WTC11 (cell line): ENCODE data around the gene IQCF5. TPM values are rescaled to one million over a fixed set of nuclear protein-coding genes. Genes with fewer than 3 reads are reported as not detected.

Experiments
- ATAC-seq: fragments of 200-7000 bp; cut with Tn5 transposase; 2 replicates; pipeline ENCODE4 v1.10.0; 2021; ENCODE audit warnings: mild to moderate bottlenecking, moderate library complexity
- CTCF ChIA-PET: fragments of 300-600 bp; sonication (Branson Sonifier 250); formaldehyde crosslinking; loops from one replicate; lab custom pipeline; 2021; ENCODE audit warnings: antibody characterized with exemption; lab: Charles Lee
- POLR2A ChIA-PET: fragments of 350-600 bp; sonication (Branson Sonifier 250); formaldehyde crosslinking; loops from one replicate; lab custom pipeline; 2021; ENCODE audit warnings: antibody characterized with exemption; lab: Charles Lee
- DNase-seq: peaks from one replicate; pipeline ENCODE4 v3.0.0; 2021; ENCODE audit warnings: low spot score
- H3K27ac Mint-ChIP-seq: 2 replicates; pipeline ENCODE4 v1.8.0; 2021; ENCODE audit warnings: mixed read lengths
- H3K27me3 Mint-ChIP-seq: 2 replicates; pipeline ENCODE4 v1.8.0; 2021; ENCODE audit warnings: low read depth, mild to moderate bottlenecking, moderate library complexity, mixed read lengths
- H3K36me3 Mint-ChIP-seq: 2 replicates; pipeline ENCODE4 v1.8.0; 2021; ENCODE audit warnings: mixed read lengths
- H3K4me1 Mint-ChIP-seq: 2 replicates; pipeline ENCODE4 v1.8.0; 2022; ENCODE audit warnings: mixed read lengths
- H3K4me3 Mint-ChIP-seq: 2 replicates; pipeline ENCODE4 v1.8.0; 2021; ENCODE audit warnings: mild to moderate bottlenecking, moderate library complexity, mixed read lengths
- H3K9me3 Mint-ChIP-seq: 2 replicates; pipeline ENCODE4 v1.8.0; 2021; ENCODE audit warnings: mixed read lengths
- FOXP1 ChIP-seq: sonication (generic); formaldehyde crosslinking; IDR thresholded peaks from 2 replicates; pipeline ENCODE4 v1.8.0; 2022; ENCODE audit warnings: missing genetic modification reagents, mild to moderate bottlenecking, moderate library complexity, borderline replicate concordance
- GRHL2 ChIP-seq: fragments of 250-450 bp; sonication (Bioruptor Pico); IDR thresholded peaks from 2 replicates; pipeline ENCODE4 v1.8.0; 2022; ENCODE audit warnings: mild to moderate bottlenecking, moderate library complexity; ENCODE audit not compliant: insufficient replicate concordance, severe bottlenecking
- NFE2L1 ChIP-seq: sonication (generic); formaldehyde crosslinking; IDR thresholded peaks from 2 replicates; pipeline ENCODE4 v1.8.1; 2023; ENCODE audit warnings: missing genetic modification reagents
- NR3C1 ChIP-seq: sonication (generic); formaldehyde crosslinking; conservative IDR thresholded peaks from 2 replicates; pipeline ENCODE4 v1.8.1; 2023; ENCODE audit warnings: low read depth, mild to moderate bottlenecking, missing genetic modification reagents
- OVOL2 ChIP-seq: fragments of 250-450 bp; sonication (Bioruptor Pico); IDR thresholded peaks from 2 replicates; pipeline ENCODE4 v1.9.0; 2021; ENCODE audit warnings: mild to moderate bottlenecking, borderline replicate concordance
- RELA ChIP-seq: sonication (generic); formaldehyde crosslinking; IDR thresholded peaks from 2 replicates; pipeline ENCODE4 v1.8.1; 2022; ENCODE audit warnings: missing genetic modification reagents, mild to moderate bottlenecking, borderline replicate concordance
- USF2 ChIP-seq: sonication (generic); formaldehyde crosslinking; IDR thresholded peaks from 2 replicates; pipeline ENCODE4 v1.8.1; 2023; ENCODE audit warnings: mild to moderate bottlenecking, missing genetic modification reagents, moderate library complexity
- ZNF138 ChIP-seq: sonication (generic); formaldehyde crosslinking; conservative IDR thresholded peaks from 2 replicates; pipeline ENCODE4 v1.8.1; 2022; ENCODE audit warnings: mild to moderate bottlenecking, moderate library complexity, missing genetic modification reagents
- ZNF671 ChIP-seq: fragments of 250-450 bp; sonication (Bioruptor Pico); IDR thresholded peaks from 2 replicates; pipeline ENCODE4 v1.8.0; 2021; ENCODE audit warnings: mild to moderate bottlenecking
- total RNA-seq: library from RNA; stranded (reverse); gene quantifications from 3 replicates; pipeline ENCODE4 v1.2.3, GENCODE V29; 2021
- TF ChIP-seq, protein P1 (sequence below): sonication (generic); formaldehyde crosslinking; IDR thresholded peaks from 2 replicates; pipeline ENCODE4 v1.8.1; 2022; ENCODE audit warnings: mild to moderate bottlenecking, missing genetic modification reagents, moderate library complexity, borderline replicate concordance
- TF ChIP-seq, protein P2 (sequence below): sonication (generic); formaldehyde crosslinking; IDR thresholded peaks from 2 replicates; pipeline ENCODE4 v1.8.1; 2022; ENCODE audit warnings: mild to moderate bottlenecking, moderate library complexity, missing genetic modification reagents
- TF ChIP-seq, protein P3 (sequence below): sonication (generic); formaldehyde crosslinking; IDR thresholded peaks from 2 replicates; pipeline ENCODE4 v1.8.0; 2023; ENCODE audit warnings: mild to moderate bottlenecking, missing genetic modification reagents
- TF ChIP-seq, protein P4 (sequence below): sonication (generic); formaldehyde crosslinking; IDR thresholded peaks from 2 replicates; pipeline ENCODE4 v1.8.1; 2023; ENCODE audit warnings: mild to moderate bottlenecking, moderate library complexity, missing genetic modification reagents
- TF ChIP-seq, protein P5 (sequence below): sonication (generic); formaldehyde crosslinking; conservative IDR thresholded peaks from 2 replicates; pipeline ENCODE4 v1.8.1; 2023; ENCODE audit warnings: mild to moderate bottlenecking, low read depth, missing genetic modification reagents, moderate library complexity

Gene IQCF5
- total RNA-seq, 1 experiment from 2014 or later: not detected

DNA sequence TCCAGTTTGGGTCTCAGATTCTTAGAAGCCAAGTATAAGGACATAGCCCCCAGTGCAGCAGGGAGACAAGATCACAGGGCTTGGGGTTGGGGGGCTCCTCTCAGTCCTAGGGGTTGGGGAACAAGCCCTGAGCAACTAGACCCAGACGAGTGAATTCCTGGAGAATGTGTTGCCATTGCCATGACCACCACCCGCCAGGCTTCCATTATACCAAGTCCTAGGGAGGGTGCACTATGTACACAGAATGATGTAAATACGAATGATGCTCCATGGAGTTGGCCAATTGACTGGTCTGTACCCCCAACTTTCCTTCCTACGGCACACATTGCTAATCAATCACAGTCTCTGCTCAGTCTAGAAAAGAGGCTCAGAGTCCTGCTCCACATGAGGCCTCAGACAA lies 19.0 kb upstream of the IQCF5 start:
- H3K27ac Mint-ChIP-seq: no peak overlapping the region
- H3K4me3 Mint-ChIP-seq: no peak overlapping the region
- H3K4me1 Mint-ChIP-seq: peaks cover 4% of the 10 kb centered on the region
- ATAC-seq: no peak
- H3K9me3 Mint-ChIP-seq: peaks cover 20% of the 10 kb centered on the region
- H3K27me3 Mint-ChIP-seq: peaks cover 5% of the 10 kb centered on the region
- no peak for TF ChIP-seq NR3C1
- TF ChIP-seq, all 79 proteins: peak for 0
- ChIA-PET CTCF (interaction anchor here (2.4 kb wide), 1 partner anchor 75 kb away, joined by 12 read pairs; no protein-coding TSS in a partner anchor), POLR2A (no interaction called here)
- peaks cover 8% of the 10 kb centered on the region; the same call in 1 of the 2 replicates for H3K36me3 Mint-ChIP-seq
- DNase-seq: no peak

DNA sequence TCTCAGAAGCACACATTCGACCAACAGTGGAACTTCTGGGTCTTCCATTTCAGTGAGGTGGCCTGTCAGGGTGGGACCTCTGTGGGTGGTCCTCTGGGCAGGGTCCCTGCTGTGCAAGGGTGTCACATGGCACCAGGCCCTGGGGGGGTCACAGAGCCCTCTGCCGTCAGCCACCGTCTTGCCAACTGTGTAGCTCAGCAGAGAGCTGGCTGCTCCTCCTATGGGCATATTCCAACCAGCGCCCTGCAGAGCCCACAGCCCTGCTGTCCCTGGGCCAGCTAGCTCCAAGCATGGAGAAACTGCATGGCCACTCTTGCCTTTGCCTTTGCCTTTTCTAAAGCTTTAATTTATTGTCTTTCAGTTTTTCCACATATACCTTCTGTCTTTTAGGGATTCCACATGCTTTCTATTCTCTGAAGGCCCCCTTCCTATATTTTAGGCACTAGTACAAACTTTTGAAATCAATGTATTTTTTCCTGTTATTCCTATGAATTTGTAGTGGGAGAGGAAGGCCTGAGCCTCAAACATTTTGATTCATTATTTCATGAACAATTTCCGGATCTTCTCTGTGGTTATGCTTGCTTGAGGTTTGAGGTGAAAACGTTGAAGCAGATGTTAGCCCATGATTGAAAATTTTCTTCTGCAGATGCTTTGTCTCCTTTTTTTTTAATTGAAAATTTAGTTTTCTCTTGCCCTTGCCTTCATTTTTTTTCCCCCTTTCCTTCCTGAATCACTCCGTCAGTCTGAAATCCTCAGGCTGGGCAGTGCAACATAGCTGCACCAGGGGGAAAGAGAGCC lies 16.0 kb upstream of the IQCF5 start:
- POLR2A ChIA-PET: no interaction called here
- Mint-ChIP-seq H3K27me3 (no peaks in the 10 kb centered on the region; the same call in none of the 2 replicates), H3K27ac (no peak overlapping the region), H3K4me1 (peaks cover 4% of the 10 kb centered on the region), H3K36me3 (no peaks in the 10 kb centered on the region), H3K4me3 (no peak overlapping the region), H3K9me3 (peaks cover 4% of the 10 kb centered on the region)
- ATAC-seq (no peak), DNase-seq (no peak)
- CTCF ChIA-PET: interaction anchor here (1.3 to 2.7 kb wide), 3 partner anchors 50 to 172 kb away, joined by 3 to 7 read pairs (median 4); partner anchors contain the start of gene RRP9
- TF ChIP-seq, protein P1, sequence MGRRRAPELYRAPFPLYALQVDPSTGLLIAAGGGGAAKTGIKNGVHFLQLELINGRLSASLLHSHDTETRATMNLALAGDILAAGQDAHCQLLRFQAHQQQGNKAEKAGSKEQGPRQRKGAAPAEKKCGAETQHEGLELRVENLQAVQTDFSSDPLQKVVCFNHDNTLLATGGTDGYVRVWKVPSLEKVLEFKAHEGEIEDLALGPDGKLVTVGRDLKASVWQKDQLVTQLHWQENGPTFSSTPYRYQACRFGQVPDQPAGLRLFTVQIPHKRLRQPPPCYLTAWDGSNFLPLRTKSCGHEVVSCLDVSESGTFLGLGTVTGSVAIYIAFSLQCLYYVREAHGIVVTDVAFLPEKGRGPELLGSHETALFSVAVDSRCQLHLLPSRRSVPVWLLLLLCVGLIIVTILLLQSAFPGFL (CRISPR knock-in tag): no peak
- TF ChIP-seq, protein P2, sequence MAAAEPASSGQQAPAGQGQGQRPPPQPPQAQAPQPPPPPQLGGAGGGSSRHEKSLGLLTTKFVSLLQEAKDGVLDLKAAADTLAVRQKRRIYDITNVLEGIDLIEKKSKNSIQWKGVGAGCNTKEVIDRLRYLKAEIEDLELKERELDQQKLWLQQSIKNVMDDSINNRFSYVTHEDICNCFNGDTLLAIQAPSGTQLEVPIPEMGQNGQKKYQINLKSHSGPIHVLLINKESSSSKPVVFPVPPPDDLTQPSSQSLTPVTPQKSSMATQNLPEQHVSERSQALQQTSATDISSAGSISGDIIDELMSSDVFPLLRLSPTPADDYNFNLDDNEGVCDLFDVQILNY (CRISPR knock-in tag): no peak

DNA sequence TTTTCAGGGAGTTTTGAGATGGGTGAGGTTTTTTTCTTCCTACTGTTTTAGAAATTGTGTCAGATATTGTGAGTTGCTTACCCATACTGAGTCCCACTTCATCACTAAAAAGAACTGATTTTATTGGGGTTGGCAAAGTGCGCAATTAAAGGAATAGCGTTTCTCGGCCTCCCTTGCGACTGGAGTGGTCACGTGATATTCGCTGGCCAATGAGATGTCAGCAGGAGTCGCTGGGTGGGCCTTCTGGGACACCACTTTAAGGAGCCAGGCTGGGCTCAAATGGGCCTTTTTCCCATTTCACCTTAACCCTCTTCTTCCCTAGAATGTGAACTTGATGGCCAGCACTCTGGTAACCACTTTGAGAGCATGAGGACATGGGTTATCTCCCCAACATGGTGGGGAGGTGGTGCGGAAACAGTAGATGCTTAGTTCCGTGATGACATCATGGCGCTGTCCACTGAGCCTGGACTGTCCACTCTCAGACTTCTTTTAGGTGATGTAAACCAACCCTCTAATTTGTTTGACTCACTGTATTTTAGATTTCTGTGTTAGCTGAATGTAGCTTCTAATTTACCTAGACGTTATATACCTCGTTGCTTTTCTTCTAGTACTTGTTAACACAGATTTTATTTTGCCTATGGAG lies 13.2 kb upstream of the IQCF5 start:
- Mint-ChIP-seq H3K9me3 (peaks cover 16% of the 10 kb centered on the region; the same call in 1 of the 2 replicates), H3K27ac (no peak overlapping the region), H3K4me1 (0 out of 2 replicates have a peak, but pooled peaks cover 1% of the 10 kb centered on the region), H3K4me3 (no peak overlapping the region), H3K27me3 (no peaks in the 10 kb centered on the region; the same call in none of the 2 replicates), H3K36me3 (no peaks in the 10 kb centered on the region)
- ATAC-seq: no peak
- ChIA-PET CTCF (no interaction called here), POLR2A (no interaction called here)
- TF ChIP-seq RELA (no peak), USF2 (CRISPR knock-in tag) (no peak; the same call in 1 of the 2 replicates)
- TF ChIP-seq, protein P3, sequence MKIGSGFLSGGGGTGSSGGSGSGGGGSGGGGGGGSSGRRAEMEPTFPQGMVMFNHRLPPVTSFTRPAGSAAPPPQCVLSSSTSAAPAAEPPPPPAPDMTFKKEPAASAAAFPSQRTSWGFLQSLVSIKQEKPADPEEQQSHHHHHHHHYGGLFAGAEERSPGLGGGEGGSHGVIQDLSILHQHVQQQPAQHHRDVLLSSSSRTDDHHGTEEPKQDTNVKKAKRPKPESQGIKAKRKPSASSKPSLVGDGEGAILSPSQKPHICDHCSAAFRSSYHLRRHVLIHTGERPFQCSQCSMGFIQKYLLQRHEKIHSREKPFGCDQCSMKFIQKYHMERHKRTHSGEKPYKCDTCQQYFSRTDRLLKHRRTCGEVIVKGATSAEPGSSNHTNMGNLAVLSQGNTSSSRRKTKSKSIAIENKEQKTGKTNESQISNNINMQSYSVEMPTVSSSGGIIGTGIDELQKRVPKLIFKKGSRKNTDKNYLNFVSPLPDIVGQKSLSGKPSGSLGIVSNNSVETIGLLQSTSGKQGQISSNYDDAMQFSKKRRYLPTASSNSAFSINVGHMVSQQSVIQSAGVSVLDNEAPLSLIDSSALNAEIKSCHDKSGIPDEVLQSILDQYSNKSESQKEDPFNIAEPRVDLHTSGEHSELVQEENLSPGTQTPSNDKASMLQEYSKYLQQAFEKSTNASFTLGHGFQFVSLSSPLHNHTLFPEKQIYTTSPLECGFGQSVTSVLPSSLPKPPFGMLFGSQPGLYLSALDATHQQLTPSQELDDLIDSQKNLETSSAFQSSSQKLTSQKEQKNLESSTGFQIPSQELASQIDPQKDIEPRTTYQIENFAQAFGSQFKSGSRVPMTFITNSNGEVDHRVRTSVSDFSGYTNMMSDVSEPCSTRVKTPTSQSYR (CRISPR knock-in tag): no peak
- DNase-seq: no peak

- no peaks in the 10 kb centered on the region; the same call in none of the 2 replicates for H3K27me3 Mint-ChIP-seq
- ATAC-seq (no peak), DNase-seq (no peak)
- ChIA-PET CTCF (interaction anchor here (0.6 to 1.3 kb wide), 3 partner anchors 27 to 169 kb away, joined by 3 to 4 read pairs (median 4); partner anchors contain the start of gene PCBP4), POLR2A (interaction anchor here (0.6 kb wide), 1 partner anchor 48 kb away, joined by 3 read pairs; no protein-coding TSS in a partner anchor)
- H3K4me1 Mint-ChIP-seq: 0 out of 2 replicates have a peak, but pooled peaks cover 2% of the 10 kb centered on the region
- H3K27ac Mint-ChIP-seq: no peak overlapping the region
- no peaks in the 10 kb centered on the region for H3K36me3 Mint-ChIP-seq
- H3K4me3 Mint-ChIP-seq: no peak overlapping the region
- H3K9me3 Mint-ChIP-seq: peaks cover 16% of the 10 kb centered on the region; the same call in 1 of the 2 replicates
- TF ChIP-seq, protein P4, sequence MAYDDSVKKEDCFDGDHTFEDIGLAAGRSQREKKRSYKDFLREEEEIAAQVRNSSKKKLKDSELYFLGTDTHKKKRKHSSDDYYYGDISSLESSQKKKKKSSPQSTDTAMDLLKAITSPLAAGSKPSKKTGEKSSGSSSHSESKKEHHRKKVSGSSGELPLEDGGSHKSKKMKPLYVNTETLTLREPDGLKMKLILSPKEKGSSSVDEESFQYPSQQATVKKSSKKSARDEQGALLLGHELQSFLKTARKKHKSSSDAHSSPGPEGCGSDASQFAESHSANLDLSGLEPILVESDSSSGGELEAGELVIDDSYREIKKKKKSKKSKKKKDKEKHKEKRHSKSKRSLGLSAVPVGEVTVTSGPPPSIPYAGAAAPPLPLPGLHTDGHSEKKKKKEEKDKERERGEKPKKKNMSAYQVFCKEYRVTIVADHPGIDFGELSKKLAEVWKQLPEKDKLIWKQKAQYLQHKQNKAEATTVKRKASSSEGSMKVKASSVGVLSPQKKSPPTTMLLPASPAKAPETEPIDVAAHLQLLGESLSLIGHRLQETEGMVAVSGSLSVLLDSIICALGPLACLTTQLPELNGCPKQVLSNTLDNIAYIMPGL (CRISPR knock-in tag): no peak
- TF ChIP-seq FOXP1: no peak
- no peak for TF ChIP-seq ZNF138 (CRISPR knock-in tag)
- no peak for TF ChIP-seq ZNF671 (CRISPR knock-in tag)
- no peak for TF ChIP-seq GRHL2 (CRISPR knock-in tag)
- TF ChIP-seq, protein P5, sequence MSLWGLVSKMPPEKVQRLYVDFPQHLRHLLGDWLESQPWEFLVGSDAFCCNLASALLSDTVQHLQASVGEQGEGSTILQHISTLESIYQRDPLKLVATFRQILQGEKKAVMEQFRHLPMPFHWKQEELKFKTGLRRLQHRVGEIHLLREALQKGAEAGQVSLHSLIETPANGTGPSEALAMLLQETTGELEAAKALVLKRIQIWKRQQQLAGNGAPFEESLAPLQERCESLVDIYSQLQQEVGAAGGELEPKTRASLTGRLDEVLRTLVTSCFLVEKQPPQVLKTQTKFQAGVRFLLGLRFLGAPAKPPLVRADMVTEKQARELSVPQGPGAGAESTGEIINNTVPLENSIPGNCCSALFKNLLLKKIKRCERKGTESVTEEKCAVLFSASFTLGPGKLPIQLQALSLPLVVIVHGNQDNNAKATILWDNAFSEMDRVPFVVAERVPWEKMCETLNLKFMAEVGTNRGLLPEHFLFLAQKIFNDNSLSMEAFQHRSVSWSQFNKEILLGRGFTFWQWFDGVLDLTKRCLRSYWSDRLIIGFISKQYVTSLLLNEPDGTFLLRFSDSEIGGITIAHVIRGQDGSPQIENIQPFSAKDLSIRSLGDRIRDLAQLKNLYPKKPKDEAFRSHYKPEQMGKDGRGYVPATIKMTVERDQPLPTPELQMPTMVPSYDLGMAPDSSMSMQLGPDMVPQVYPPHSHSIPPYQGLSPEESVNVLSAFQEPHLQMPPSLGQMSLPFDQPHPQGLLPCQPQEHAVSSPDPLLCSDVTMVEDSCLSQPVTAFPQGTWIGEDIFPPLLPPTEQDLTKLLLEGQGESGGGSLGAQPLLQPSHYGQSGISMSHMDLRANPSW (CRISPR knock-in tag): no peak
- no peak for TF ChIP-seq NFE2L1 (CRISPR knock-in tag)
- TF ChIP-seq OVOL2 (CRISPR knock-in tag): no peak
These were observed 12.2 kb upstream of the IQCF5 start for GRCh38 chr3:51887620-51888019.
